ENCODE data around the gene CD82.

The CD82 gene

GRCh38 chr11:44626645-44627044 is 61.2 kb downstream of the CD82 start:
- Histone ChIP-seq H3K79me2 (no peaks in the 10 kb centered on the region), H3K4me3 (ENCODE audit: low read depth, low read length) (no peak overlapping the region), H3K27ac (no peak overlapping the region), H3K9ac (no peak overlapping the region), H3K4me1 (no peaks in the 10 kb centered on the region), H3K9me3 (ENCODE audit: control insufficient read depth, low read length) (no peaks in the 10 kb centered on the region), H3K4me2 (ENCODE audit: low read length) (no peak overlapping the region), H2AFZ (no peak overlapping the region), H3K27me3 (ENCODE audit: control insufficient read depth, insufficient read depth, low read length) (no peaks in the 10 kb centered on the region), H3K36me3 (ENCODE audit: control insufficient read depth, insufficient read depth, low read length) (no peaks in the 10 kb centered on the region)
- no peak for TF ChIP-seq CTCF (IDR thresholded peaks at IDR 0.05)

GRCh38 chr11:44627165-44627789 is 61.8 kb downstream of the CD82 start:
- Histone ChIP-seq H3K9me3 (ENCODE audit: control insufficient read depth, low read length) (no peaks in the 10 kb centered on the region), H3K9ac (no peak overlapping the region), H3K27ac (no peak overlapping the region), H3K36me3 (ENCODE audit: control insufficient read depth, insufficient read depth, low read length) (no peaks in the 10 kb centered on the region), H3K4me2 (ENCODE audit: low read length) (no peak overlapping the region), H3K4me3 (ENCODE audit: low read depth, low read length) (no peak overlapping the region), H2AFZ (no peak overlapping the region), H3K4me1 (no peaks in the 10 kb centered on the region), H3K27me3 (ENCODE audit: control insufficient read depth, insufficient read depth, low read length) (no peaks in the 10 kb centered on the region), H3K79me2 (no peaks in the 10 kb centered on the region)
- TF ChIP-seq CTCF (IDR thresholded peaks at IDR 0.05) = no peak

GRCh38 chr11:44627911-44628729 is 62.7 kb downstream of the CD82 start:
- Histone ChIP-seq H3K4me1 (no peaks in the 10 kb centered on the region), H3K36me3 (ENCODE audit: control insufficient read depth, insufficient read depth, low read length) (no peaks in the 10 kb centered on the region), H2AFZ (no peak overlapping the region), H3K9ac (no peak overlapping the region), H3K27me3 (ENCODE audit: control insufficient read depth, insufficient read depth, low read length) (no peaks in the 10 kb centered on the region), H3K4me3 (ENCODE audit: low read depth, low read length) (no peak overlapping the region), H3K79me2 (no peaks in the 10 kb centered on the region), H3K4me2 (ENCODE audit: low read length) (no peak overlapping the region), H3K9me3 (ENCODE audit: control insufficient read depth, low read length) (no peaks in the 10 kb centered on the region), H3K27ac (no peak overlapping the region)
- TF ChIP-seq CTCF (IDR thresholded peaks at IDR 0.05) = no peak

GRCh38 chr11:44628730-44629700 is 63.6 kb downstream of the CD82 start:
- Histone ChIP-seq H2AFZ (no peak overlapping the region), H3K27ac (no peak overlapping the region), H3K27me3 (ENCODE audit: control insufficient read depth, insufficient read depth, low read length) (no peaks in the 10 kb centered on the region), H3K9me3 (ENCODE audit: control insufficient read depth, low read length) (no peaks in the 10 kb centered on the region), H3K9ac (no peak overlapping the region), H3K4me2 (ENCODE audit: low read length) (no peak overlapping the region), H3K79me2 (no peaks in the 10 kb centered on the region), H3K4me1 (no peaks in the 10 kb centered on the region), H3K4me3 (ENCODE audit: low read depth, low read length) (no peak overlapping the region), H3K36me3 (ENCODE audit: control insufficient read depth, insufficient read depth, low read length) (no peaks in the 10 kb centered on the region)
- no peak for TF ChIP-seq CTCF (IDR thresholded peaks at IDR 0.05)
